GDM1 (cell line): ENCODE data around the gene ERICH3.

Experiments
- DNase-seq: peaks from one replicate; lab custom pipeline; 2025; lab: John Stamatoyannopoulos, UW

ERICH3 gene

GRCh38 chr1:74673351-74674111 lies at the start of gene ERICH3:
Gene ERICH3 (minus strand): TSS chr1:74673792. CDS start chr1:74673519, 273 bp downstream.
- DNase-seq: no peak

- no peak for DNase-seq
Measured at GRCh38 chr1:74717626-74718025, 44.0 kb upstream of the ERICH3 start.

- DNase-seq: no peak
Measured at GRCh38 chr1:74716822-74717221, 43.2 kb upstream of the ERICH3 start.

- DNase-seq: no peak
Measured at GRCh38 chr1:74715806-74716205, 42.2 kb upstream of the ERICH3 start.

GRCh38 chr1:74715236-74715502 lies 41.6 kb upstream of the ERICH3 start:
- DNase-seq: no peak

- no peak for DNase-seq
Measured at GRCh38 chr1:74714429-74715235, 41.0 kb upstream of the ERICH3 start.

GRCh38 chr1:74713849-74714248 lies 40.3 kb upstream of the ERICH3 start:
- no peak for DNase-seq

- no peak for DNase-seq
Measured at GRCh38 chr1:74712881-74713280, 39.3 kb upstream of the ERICH3 start.

GRCh38 chr1:74703386-74704182 lies 30.0 kb upstream of the ERICH3 start:
- no peak for DNase-seq

- DNase-seq: no peak
Measured at GRCh38 chr1:74699331-74699730, 25.7 kb upstream of the ERICH3 start.

GRCh38 chr1:74697832-74698231 lies 24.2 kb upstream of the ERICH3 start:
- DNase-seq: no peak

GRCh38 chr1:74693473-74693872 lies 19.9 kb upstream of the ERICH3 start:
- no peak for DNase-seq

GRCh38 chr1:74690909-74691308 lies 17.3 kb upstream of the ERICH3 start:
- no peak for DNase-seq

- no peak for DNase-seq
Measured at GRCh38 chr1:74690364-74690696, 16.7 kb upstream of the ERICH3 start.

- DNase-seq: no peak
Measured at GRCh38 chr1:74689621-74690363, 16.2 kb upstream of the ERICH3 start.

GRCh38 chr1:74686928-74687327 lies 13.3 kb upstream of the ERICH3 start:
- DNase-seq: no peak

GRCh38 chr1:74684301-74684700 lies 10.7 kb upstream of the ERICH3 start:
- DNase-seq: no peak

GRCh38 chr1:74683656-74684055 lies 10.1 kb upstream of the ERICH3 start:
- no peak for DNase-seq

- DNase-seq: no peak
Measured at GRCh38 chr1:74681851-74682250, 8.3 kb upstream of the ERICH3 start.

GRCh38 chr1:74681449-74681848 lies 7.9 kb upstream of the ERICH3 start:
- DNase-seq: no peak

GRCh38 chr1:74681001-74681400 lies 7.4 kb upstream of the ERICH3 start:
- no peak for DNase-seq

- no peak for DNase-seq
Measured at GRCh38 chr1:74679811-74680210, 6.2 kb upstream of the ERICH3 start.
